C4-2B (cell line): ENCODE results near the gene WFDC8.

Experiments used
- ZFX ChIP-seq: fragments of 450-650 bp; IDR thresholded peaks from 2 replicates; pipeline ENCODE4 v1.6.1; 2017
- TF ChIP-seq, protein P1 (sequence below): fragments of 450-650 bp; conservative IDR thresholded peaks from 2 replicates; pipeline ENCODE4 v1.5.1; 2017; ENCODE audit warnings: mild to moderate bottlenecking

DNA sequence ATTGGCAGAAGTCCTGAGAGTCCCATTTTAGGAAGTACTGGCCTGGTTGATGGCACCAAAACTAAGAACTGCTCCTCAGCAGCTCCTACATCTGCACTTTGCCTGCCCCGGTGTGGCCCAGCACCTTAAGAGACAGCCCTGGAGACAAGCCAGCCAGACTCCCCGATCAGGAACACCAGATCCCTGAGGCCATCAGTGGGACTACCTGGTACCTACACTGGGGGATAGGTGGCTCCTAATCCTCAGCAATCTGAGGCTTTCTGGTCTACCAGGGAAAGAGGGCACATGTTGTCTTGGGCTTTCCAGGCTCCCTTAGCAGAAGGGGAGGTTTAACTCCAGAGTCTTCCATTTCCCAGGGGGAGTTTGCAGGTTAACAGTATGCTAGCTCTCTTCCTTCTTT lies 39.7 kb downstream of the WFDC8 start, which contains the start of gene WFDC6:
- TF ChIP-seq, protein P1, sequence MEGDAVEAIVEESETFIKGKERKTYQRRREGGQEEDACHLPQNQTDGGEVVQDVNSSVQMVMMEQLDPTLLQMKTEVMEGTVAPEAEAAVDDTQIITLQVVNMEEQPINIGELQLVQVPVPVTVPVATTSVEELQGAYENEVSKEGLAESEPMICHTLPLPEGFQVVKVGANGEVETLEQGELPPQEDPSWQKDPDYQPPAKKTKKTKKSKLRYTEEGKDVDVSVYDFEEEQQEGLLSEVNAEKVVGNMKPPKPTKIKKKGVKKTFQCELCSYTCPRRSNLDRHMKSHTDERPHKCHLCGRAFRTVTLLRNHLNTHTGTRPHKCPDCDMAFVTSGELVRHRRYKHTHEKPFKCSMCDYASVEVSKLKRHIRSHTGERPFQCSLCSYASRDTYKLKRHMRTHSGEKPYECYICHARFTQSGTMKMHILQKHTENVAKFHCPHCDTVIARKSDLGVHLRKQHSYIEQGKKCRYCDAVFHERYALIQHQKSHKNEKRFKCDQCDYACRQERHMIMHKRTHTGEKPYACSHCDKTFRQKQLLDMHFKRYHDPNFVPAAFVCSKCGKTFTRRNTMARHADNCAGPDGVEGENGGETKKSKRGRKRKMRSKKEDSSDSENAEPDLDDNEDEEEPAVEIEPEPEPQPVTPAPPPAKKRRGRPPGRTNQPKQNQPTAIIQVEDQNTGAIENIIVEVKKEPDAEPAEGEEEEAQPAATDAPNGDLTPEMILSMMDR: no peak
- TF ChIP-seq ZFX: no peak
